ENCODE measurements around the gene TNRC6A.

Gene TNRC6A

DNA sequence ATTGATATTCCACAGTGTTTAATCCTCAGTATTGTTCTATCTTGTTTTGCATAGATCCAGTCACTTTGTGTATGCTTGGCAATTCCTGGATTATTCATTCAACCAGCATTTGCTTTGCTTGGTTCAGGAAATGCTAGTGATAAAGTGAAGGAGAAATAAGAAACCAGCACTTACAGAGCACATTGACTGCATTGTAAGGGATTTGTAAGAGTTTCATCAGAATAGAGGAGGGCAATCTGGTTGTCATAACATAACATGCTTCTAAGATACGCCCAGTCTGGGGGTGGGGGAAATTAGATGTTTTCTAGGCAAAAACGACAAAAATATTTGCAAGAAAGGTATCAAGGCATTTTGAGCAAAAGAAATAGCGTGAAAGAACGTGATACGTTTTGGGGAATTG, 40.4 kb downstream of the TNRC6A start:
- DNase-seq (ENCODE audit: low read depth), result no peak
- H3K4me3 ChIP-seq (ENCODE audit: low read length), result no peak overlapping the region
- TF ChIP-seq, protein P1, sequence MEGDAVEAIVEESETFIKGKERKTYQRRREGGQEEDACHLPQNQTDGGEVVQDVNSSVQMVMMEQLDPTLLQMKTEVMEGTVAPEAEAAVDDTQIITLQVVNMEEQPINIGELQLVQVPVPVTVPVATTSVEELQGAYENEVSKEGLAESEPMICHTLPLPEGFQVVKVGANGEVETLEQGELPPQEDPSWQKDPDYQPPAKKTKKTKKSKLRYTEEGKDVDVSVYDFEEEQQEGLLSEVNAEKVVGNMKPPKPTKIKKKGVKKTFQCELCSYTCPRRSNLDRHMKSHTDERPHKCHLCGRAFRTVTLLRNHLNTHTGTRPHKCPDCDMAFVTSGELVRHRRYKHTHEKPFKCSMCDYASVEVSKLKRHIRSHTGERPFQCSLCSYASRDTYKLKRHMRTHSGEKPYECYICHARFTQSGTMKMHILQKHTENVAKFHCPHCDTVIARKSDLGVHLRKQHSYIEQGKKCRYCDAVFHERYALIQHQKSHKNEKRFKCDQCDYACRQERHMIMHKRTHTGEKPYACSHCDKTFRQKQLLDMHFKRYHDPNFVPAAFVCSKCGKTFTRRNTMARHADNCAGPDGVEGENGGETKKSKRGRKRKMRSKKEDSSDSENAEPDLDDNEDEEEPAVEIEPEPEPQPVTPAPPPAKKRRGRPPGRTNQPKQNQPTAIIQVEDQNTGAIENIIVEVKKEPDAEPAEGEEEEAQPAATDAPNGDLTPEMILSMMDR (conservative IDR thresholded peaks at IDR 0.05; ENCODE audit: low read depth, low read length), result no peak

DNA sequence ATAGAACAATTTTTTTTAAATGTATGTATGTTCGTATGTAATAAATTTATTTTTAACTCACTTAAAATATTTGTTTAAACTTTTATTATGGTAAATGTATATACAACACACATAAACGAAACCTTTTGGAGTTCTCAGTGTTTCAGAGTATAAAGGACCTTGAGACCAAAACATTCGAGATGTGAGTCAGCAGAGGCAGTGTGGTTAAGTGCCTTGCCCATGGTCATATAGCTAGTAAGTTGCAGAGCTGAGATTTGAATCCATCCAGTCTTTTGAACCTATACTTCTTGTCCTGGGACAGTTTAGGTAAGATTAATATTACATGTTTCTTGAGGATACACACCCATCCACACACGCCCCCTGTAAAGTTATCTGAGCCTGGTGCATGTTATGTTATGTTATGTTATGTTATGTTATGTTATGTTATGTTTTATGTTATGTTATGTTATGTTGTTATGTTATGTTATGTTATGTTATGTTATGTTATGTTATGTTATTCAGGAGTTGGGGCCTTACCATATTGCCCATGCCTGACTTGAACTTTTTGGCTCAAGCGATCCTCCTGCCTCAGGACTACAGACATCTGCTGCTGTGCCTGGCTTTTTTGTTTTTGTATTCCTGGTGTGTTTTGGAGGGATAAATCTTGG, 41.8 kb downstream of the TNRC6A start:
- DNase-seq (ENCODE audit: low read depth), result no peak
- TF ChIP-seq, protein P1 (conservative IDR thresholded peaks at IDR 0.05; ENCODE audit: low read depth, low read length), result no peak
- H3K4me3 ChIP-seq (ENCODE audit: low read length), result no peak overlapping the region

DNA sequence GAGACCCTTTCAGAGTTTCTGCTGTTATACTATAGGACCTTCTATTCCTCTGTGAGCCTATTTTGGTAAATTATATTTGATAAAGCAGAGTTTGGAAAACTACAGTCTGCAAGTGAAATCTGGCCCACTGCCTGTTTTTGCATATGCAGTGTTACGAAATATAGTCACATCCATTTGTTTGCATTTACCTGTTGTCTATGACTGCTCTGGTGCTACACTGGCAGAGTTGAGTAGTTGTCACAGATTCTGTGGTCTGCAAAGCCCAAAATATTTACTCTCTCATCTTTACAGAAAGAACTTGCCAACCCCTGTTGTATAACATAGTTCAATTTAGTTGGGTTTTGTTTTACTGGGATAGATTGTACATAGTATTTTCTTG, 42.3 kb downstream of the TNRC6A start:
- no peak for DNase-seq (ENCODE audit: low read depth)
- no peak overlapping the region for H3K4me3 ChIP-seq (ENCODE audit: low read length)
- TF ChIP-seq, protein P1 (conservative IDR thresholded peaks at IDR 0.05; ENCODE audit: low read depth, low read length), result no peak

DNA sequence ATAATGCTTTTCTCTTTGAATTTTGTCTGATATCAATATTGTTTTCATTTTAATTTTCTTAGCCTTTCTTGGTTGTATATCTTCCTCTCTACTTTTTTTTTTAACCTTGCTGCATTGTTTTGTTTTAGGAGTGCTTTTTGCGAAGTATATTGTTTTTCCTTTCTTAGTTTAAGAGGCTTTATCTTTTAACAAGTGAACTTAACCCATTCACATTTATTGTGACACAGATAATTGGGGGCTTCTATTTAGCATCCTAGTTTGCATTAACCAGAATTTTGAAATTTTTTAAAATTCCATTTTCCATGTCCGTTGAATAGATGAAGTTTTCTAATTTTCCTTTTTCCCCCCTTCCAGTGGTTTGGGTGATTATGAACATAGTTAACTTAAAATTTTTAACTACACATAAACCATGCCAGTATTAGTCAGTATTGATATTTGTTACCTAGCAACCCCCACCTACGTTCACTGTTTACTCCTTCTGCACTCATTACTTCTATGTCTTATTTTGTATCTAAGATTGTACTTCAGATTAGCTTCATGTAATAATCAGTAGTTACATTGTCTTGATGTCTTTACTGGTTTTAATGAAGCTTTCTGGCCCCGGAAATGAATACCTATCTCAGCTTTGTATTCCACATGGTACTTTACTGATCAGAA, 44.4 kb downstream of the TNRC6A start:
- no peak for DNase-seq (ENCODE audit: low read depth)
- TF ChIP-seq, protein P1 (conservative IDR thresholded peaks at IDR 0.05; ENCODE audit: low read depth, low read length), result no peak
- no peak overlapping the region for H3K4me3 ChIP-seq (ENCODE audit: low read length)

DNA sequence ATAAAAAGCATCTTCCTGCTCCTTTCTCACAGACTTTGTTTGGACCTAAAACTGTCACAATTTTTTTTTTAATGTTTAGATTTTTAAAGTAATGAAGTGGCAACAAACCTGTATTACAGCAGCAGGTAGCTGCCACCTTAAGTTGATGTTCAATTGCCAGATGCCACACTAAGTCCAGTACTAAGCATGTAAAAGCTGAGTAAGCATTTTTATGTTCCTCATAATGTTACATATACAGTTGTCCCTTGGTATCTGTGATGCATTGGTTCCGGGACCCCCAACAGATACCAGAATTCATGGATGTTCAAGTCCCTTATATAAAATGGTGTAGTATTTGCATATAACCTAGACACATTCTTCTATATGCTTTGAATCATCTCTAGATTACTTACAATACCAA, 45.1 kb downstream of the TNRC6A start:
- TF ChIP-seq, protein P1 (conservative IDR thresholded peaks at IDR 0.05; ENCODE audit: low read depth, low read length), result no peak
- no peak overlapping the region for H3K4me3 ChIP-seq (ENCODE audit: low read length)
- DNase-seq (ENCODE audit: low read depth), result no peak

DNA sequence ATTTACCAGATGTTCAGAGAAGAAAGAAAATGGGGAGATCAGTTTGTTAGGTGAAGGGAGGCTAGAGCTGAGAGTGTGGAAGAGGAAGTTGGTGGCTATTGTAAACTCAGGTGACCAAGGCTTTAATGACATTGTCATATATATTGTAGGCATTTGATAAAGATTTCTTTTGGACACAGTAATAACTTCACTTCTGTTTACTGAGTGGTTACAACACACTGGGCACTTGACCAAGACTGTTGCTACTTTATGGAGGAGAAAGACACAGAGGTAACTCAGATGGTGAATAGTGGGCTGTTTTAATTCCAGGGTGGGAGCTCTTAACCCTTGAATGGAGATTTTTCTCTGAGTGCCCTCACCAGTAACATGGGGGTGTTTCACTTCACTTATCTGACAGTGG, 46.0 kb downstream of the TNRC6A start:
- TF ChIP-seq, protein P1 (conservative IDR thresholded peaks at IDR 0.05; ENCODE audit: low read depth, low read length), result no peak
- H3K4me3 ChIP-seq (ENCODE audit: low read length), result no peak overlapping the region
- no peak for DNase-seq (ENCODE audit: low read depth)

Measured in retinal pigment epithelial cell (primary cell).